GM10266 (cell line): ENCODE measurements around the gene SKIDA1.

ENCODE experiments used
- DNase-seq: peaks from one replicate; pipeline ENCODE4 v3.0.0; 2012; ENCODE audit errors: extremely low spot score
- CTCF ChIP-seq: IDR thresholded peaks from 2 replicates; pipeline ENCODE4 v1.5.1; 2012; ENCODE audit warnings: mild to moderate bottlenecking, low read depth; ENCODE audit not compliant: control insufficient read depth, insufficient read depth; ENCODE audit errors: missing control alignments

Gene SKIDA1

GRCh38 chr10:21508706-21509331 is 16.7 kb downstream of the SKIDA1 start:
- TF ChIP-seq CTCF, result no peak
- no peak for DNase-seq

- DNase-seq, result no peak
- no peak for TF ChIP-seq CTCF
Measured at GRCh38 chr10:21507150-21507549, 18.3 kb downstream of the SKIDA1 start.

- no peak for DNase-seq
- TF ChIP-seq CTCF, result no peak
Measured at GRCh38 chr10:21506351-21506750, 19.1 kb downstream of the SKIDA1 start.

- no peak for DNase-seq
- no peak for TF ChIP-seq CTCF
Measured at GRCh38 chr10:21505711-21506278, 19.7 kb downstream of the SKIDA1 start.

- no peak for TF ChIP-seq CTCF
- no peak for DNase-seq
Measured at GRCh38 chr10:21503542-21503941, 21.9 kb downstream of the SKIDA1 start.

GRCh38 chr10:21502348-21502740 is 23.1 kb downstream of the SKIDA1 start:
- TF ChIP-seq CTCF, result no peak
- DNase-seq, result no peak

- DNase-seq, result no peak
- no peak for TF ChIP-seq CTCF
Measured at GRCh38 chr10:21501731-21502347, 23.6 kb downstream of the SKIDA1 start.
